ENCODE results near the gene CILP.

CILP gene

DNA sequence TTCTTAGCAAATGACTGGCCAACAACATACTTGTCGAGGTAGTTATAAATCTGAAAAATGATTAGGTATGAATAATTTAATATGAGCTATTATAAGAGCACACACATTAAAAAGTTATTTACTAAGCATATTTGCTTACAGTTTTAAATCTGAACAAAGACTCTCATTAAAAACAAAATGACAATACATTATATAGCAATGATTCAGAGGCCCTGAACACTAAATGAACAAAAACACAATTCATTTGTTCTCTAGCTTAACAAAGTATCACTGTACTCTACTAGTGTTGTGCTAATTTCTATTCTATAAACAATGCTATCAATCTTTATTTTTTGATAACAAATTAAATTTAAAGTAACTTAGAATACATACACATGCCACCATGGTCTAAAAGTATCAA, 47.1 kb downstream of the CILP start:
- H3K9me3 Mint-ChIP-seq, result no peaks in the 10 kb centered on the region
- H3K4me1 Mint-ChIP-seq, result no peaks in the 10 kb centered on the region
- H3K4me3 Mint-ChIP-seq, result no peak overlapping the region
- H3K27me3 Mint-ChIP-seq, result no peaks in the 10 kb centered on the region
- ATAC-seq, result no peak
- peaks cover 9% of the 10 kb centered on the region for H3K36me3 Mint-ChIP-seq
- H3K27ac Mint-ChIP-seq, result no peak overlapping the region

DNA sequence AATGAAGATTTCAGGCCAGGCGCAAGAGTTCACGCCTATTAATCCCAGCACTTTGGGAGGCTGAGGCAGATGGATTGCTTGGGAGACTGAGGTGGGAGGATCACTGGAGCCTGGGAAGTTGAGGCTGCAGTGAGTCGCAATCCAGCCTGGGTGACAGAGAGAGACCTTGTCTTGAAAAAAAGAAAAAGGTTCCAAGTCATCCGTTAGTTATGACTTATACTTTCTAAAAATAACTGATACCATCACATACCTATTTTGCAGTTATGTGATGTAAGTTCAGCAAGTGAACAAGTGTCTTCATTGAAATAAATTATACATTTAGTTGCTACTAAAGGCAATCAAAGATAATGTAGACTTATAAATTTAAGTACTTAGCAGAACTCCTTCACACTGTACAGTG, 48.2 kb downstream of the CILP start:
- ATAC-seq, result no peak
- H3K36me3 Mint-ChIP-seq, result peaks cover 9% of the 10 kb centered on the region
- H3K27ac Mint-ChIP-seq, result no peak overlapping the region
- H3K27me3 Mint-ChIP-seq, result no peaks in the 10 kb centered on the region
- H3K4me3 Mint-ChIP-seq, result no peak overlapping the region
- no peaks in the 10 kb centered on the region for H3K4me1 Mint-ChIP-seq
- H3K9me3 Mint-ChIP-seq, result no peaks in the 10 kb centered on the region

DNA sequence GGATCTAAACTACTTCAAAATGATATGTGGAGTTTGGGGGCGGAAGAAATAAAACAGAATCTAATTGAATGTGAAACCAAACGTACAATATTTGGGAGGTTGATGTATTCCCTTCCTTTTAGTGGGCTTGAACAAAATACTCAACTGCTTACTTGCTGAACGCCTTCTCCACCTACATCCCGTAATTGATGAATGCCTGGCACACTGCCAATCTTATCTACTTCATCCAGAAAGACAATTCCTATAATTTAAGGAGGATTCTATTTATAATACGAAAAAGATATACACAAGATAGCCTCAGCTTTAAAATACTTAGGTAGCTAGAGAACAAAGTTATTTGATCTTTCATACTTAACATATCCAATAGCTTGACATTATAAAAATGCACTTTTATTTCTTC, 54.6 kb downstream of the CILP start:
- H3K27me3 Mint-ChIP-seq, result no peaks in the 10 kb centered on the region
- H3K4me1 Mint-ChIP-seq, result no peaks in the 10 kb centered on the region
- no peak overlapping the region for H3K4me3 Mint-ChIP-seq
- H3K27ac Mint-ChIP-seq, result no peak overlapping the region
- peaks cover 53% of the 10 kb centered on the region for H3K36me3 Mint-ChIP-seq
- ATAC-seq, result no peak
- H3K9me3 Mint-ChIP-seq, result no peaks in the 10 kb centered on the region

- H3K4me1 Mint-ChIP-seq, result no peaks in the 10 kb centered on the region
- peaks cover 49% of the 10 kb centered on the region for H3K36me3 Mint-ChIP-seq
- no peaks in the 10 kb centered on the region for H3K27me3 Mint-ChIP-seq
- no peaks in the 10 kb centered on the region for H3K9me3 Mint-ChIP-seq
- no peak overlapping the region for H3K27ac Mint-ChIP-seq
- H3K4me3 Mint-ChIP-seq, result no peak overlapping the region
- ATAC-seq, result no peak
Measured at GRCh38 chr15:65154720-65155119, 56.6 kb downstream of the CILP start.

- no peaks in the 10 kb centered on the region for H3K4me1 Mint-ChIP-seq
- no peak for ATAC-seq
- H3K27ac Mint-ChIP-seq, result no peak overlapping the region
Measured at GRCh38 chr15:65147902-65148301, 63.4 kb downstream of the CILP start.

GRCh38 chr15:65146438-65146837, 64.8 kb downstream of the CILP start:
- Mint-ChIP-seq H3K9me3 (no peaks in the 10 kb centered on the region), H3K27ac (no peak overlapping the region), H3K4me1 (no peaks in the 10 kb centered on the region), H3K36me3 (peaks cover 26% of the 10 kb centered on the region), H3K27me3 (no peaks in the 10 kb centered on the region), H3K4me3 (no peak overlapping the region)
- ATAC-seq, result no peak

More at GRCh38 chr15:65147902-65148301, 63.4 kb downstream of the CILP start:
- Mint-ChIP-seq H3K4me3 (no peak overlapping the region), H3K27me3 (no peaks in the 10 kb centered on the region), H3K36me3 (peaks cover 40% of the 10 kb centered on the region), H3K9me3 (no peaks in the 10 kb centered on the region)
